HG03342 (cell line): ENCODE data around the gene SESN1.
"Not testable (repeated sequence)": the region's sequence is repeated elsewhere in the genome, so short reads cannot be mapped to it uniquely, and the experiment has no call there.

Experiments used
- ATAC-seq: cut with Tn5 transposase; IDR thresholded peaks from one replicate; pipeline ENCODE4 v1.9.1; 2021; ENCODE audit warnings: mild to moderate bottlenecking, moderate library complexity; ENCODE audit not compliant: unreplicated experiment

Gene SESN1

GRCh38 chr6:109094416-109095035 lies at the start of gene SESN1:
Gene SESN1, minus strand, starts transcription at chr6:109094846. Its CDS starts 773 bp downstream, at chr6:109094073.
- ATAC-seq: peak; percentile 63

GRCh38 chr6:109143191-109143590 lies 48.5 kb upstream of the SESN1 start:
- no peak for ATAC-seq

- not testable (repeated sequence) for ATAC-seq
Measured at GRCh38 chr6:109142067-109142466, 47.4 kb upstream of the SESN1 start.

- no peak for ATAC-seq
Measured at GRCh38 chr6:109139109-109139508, 44.5 kb upstream of the SESN1 start.

GRCh38 chr6:109136530-109136929 lies 41.9 kb upstream of the SESN1 start:
- not testable (repeated sequence) for ATAC-seq

GRCh38 chr6:109136039-109136438 lies 41.4 kb upstream of the SESN1 start:
- ATAC-seq: not testable (repeated sequence)

- ATAC-seq: not testable (repeated sequence)
Measured at GRCh38 chr6:109135600-109135999, 41.0 kb upstream of the SESN1 start.

- ATAC-seq: no peak
Measured at GRCh38 chr6:109130065-109130464, 35.4 kb upstream of the SESN1 start.

- no peak for ATAC-seq
Measured at GRCh38 chr6:109125504-109125903, 30.9 kb upstream of the SESN1 start.

GRCh38 chr6:109124219-109124618 lies 29.6 kb upstream of the SESN1 start:
- no peak for ATAC-seq

- ATAC-seq: no peak
Measured at GRCh38 chr6:109121411-109121810, 26.8 kb upstream of the SESN1 start.

- no peak for ATAC-seq
Measured at GRCh38 chr6:109118871-109119354, 24.3 kb upstream of the SESN1 start.

- no peak for ATAC-seq
Measured at GRCh38 chr6:109118337-109118736, 23.7 kb upstream of the SESN1 start.

- ATAC-seq: peak; percentile 75
Measured at GRCh38 chr6:109117346-109118035, 22.8 kb upstream of the SESN1 start.

- ATAC-seq: not testable (repeated sequence)
Measured at GRCh38 chr6:109112663-109113062, 18.0 kb upstream of the SESN1 start.

- not testable (repeated sequence) for ATAC-seq
Measured at GRCh38 chr6:109109663-109110062, 15.0 kb upstream of the SESN1 start.

GRCh38 chr6:109105681-109106080 lies 11.0 kb upstream of the SESN1 start:
- ATAC-seq: no peak

- ATAC-seq: no peak
Measured at GRCh38 chr6:109104512-109104911, 9.9 kb upstream of the SESN1 start.

- ATAC-seq: no peak
Measured at GRCh38 chr6:109103942-109104341, 9.3 kb upstream of the SESN1 start.

GRCh38 chr6:109102762-109103161 lies 8.1 kb upstream of the SESN1 start:
- ATAC-seq: no peak

- no peak for ATAC-seq
Measured at GRCh38 chr6:109097661-109098060, 3.0 kb upstream of the SESN1 start.

GRCh38 chr6:109096208-109096607 lies 1.6 kb upstream of the SESN1 start:
- ATAC-seq: no peak

GRCh38 chr6:109095835-109096084 lies 1.1 kb upstream of the SESN1 start:
- no peak for ATAC-seq
